Erythroblast (primary cell): ENCODE measurements around the gene SMIM41.

ENCODE experiments used
- GATA1 ChIP-seq: IDR thresholded peaks from 2 replicates; pipeline ENCODE4 v1.6.1; 2011; ENCODE audit warnings: low read depth, mild to moderate bottlenecking, control low read depth, low read length, moderate library complexity
- POLR2A ChIP-seq: IDR thresholded peaks from 2 replicates; pipeline ENCODE4 v1.6.1; 2011; ENCODE audit warnings: mild to moderate bottlenecking, low read length

DNA sequence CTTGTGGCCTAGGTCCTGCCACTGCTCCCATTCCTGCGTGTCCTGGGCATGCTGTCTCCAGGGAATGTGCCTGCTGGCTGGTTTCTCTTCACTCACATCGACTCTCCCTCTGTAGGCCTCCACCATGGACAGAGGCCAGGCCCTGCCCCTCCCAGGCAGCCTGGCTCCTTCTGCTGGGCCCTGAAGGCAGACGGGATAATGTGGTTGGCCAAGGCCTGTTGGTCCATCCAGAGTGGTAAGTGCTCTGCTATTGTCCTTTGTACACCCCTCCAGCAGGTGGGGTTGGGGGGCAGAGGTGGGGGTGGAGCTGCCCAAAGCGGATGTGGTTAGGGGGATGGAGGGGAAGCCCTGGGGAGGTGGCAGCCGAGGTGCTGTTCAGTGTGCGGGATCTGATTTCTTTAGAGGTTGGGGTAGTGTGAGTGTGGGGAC, 37.8 kb upstream of the SMIM41 start:
- TF ChIP-seq POLR2A (no peak), GATA1 (no peak)
